ENCODE measurements around the gene TRIM16.
"Not testable (repeated sequence)": the region's sequence is repeated elsewhere in the genome, so short reads cannot be mapped to it uniquely, and the experiment has no call there.

- not testable (repeated sequence) for TF ChIP-seq EZH2 (IDR thresholded peaks at IDR 0.05; ENCODE audit: insufficient read depth, poor library complexity, severe bottlenecking); EZH2phosphoT487 (IDR thresholded peaks at IDR 0.05; ENCODE audit: insufficient read depth, low read depth)
Observed at GRCh38 chr17:15589544-15590536, 94.3 kb downstream of the TRIM16 start.
